ENCODE results near the gene FREM1.

Gene FREM1

GRCh38 chr9:14756291-14756690 lies 153.9 kb downstream of the FREM1 start:
- TF ChIP-seq CTCF (IDR thresholded peaks at IDR 0.05; ENCODE audit: low read length, missing control alignments): no peak
- H3K4me3 ChIP-seq (replicated peaks; ENCODE audit: low read depth, low read length): no peak overlapping the region
- DNase-seq (ENCODE audit: low read depth): no peak

- no peak for TF ChIP-seq CTCF (IDR thresholded peaks at IDR 0.05; ENCODE audit: low read length, missing control alignments)
- H3K4me3 ChIP-seq (replicated peaks; ENCODE audit: low read depth, low read length): no peak overlapping the region
- DNase-seq (ENCODE audit: low read depth): no peak
Observed at GRCh38 chr9:14752871-14753270, 157.4 kb downstream of the FREM1 start.

- H3K4me3 ChIP-seq (replicated peaks; ENCODE audit: low read depth, low read length): no peak overlapping the region
- DNase-seq (ENCODE audit: low read depth): peak; percentile 25
- TF ChIP-seq CTCF (IDR thresholded peaks at IDR 0.05; ENCODE audit: low read length, missing control alignments): no peak
Observed at GRCh38 chr9:14752271-14752670, 158.0 kb downstream of the FREM1 start.

DNA sequence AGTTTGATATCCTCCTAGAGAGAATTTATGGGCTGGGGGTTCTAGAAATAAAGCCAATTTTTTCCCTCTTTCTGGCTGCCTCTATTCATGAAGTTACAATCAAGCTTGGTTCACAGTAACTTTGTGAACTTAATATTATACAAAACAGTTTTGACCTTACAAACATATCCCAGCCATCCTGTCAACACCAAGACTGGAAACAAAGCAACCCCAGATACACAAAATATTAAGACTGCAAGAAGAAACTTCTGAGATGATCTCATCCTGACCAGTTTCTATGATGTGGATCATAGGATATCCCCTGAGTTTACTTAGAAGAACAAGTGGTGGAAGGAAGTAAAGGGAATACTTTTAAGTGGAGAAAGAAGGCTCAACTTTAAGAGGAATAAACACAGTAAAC lies 159.4 kb downstream of the FREM1 start:
- TF ChIP-seq CTCF (IDR thresholded peaks at IDR 0.05; ENCODE audit: low read length, missing control alignments): no peak
- H3K4me3 ChIP-seq (replicated peaks; ENCODE audit: low read depth, low read length): no peak overlapping the region
- DNase-seq (ENCODE audit: low read depth): peak; percentile 28

- DNase-seq (ENCODE audit: low read depth): no peak
- TF ChIP-seq CTCF (IDR thresholded peaks at IDR 0.05; ENCODE audit: low read length, missing control alignments): no peak
- H3K4me3 ChIP-seq (replicated peaks; ENCODE audit: low read depth, low read length): no peak overlapping the region
Observed at GRCh38 chr9:14749741-14750211, 160.5 kb downstream of the FREM1 start.

- no peak for DNase-seq (ENCODE audit: low read depth)
- no peak for TF ChIP-seq CTCF (IDR thresholded peaks at IDR 0.05; ENCODE audit: low read length, missing control alignments)
Observed at GRCh38 chr9:14748373-14748772, 161.9 kb downstream of the FREM1 start.

GRCh38 chr9:14747111-14747510 lies 163.1 kb downstream of the FREM1 start:
- TF ChIP-seq CTCF (IDR thresholded peaks at IDR 0.05; ENCODE audit: low read length, missing control alignments): no peak
- H3K4me3 ChIP-seq (replicated peaks; ENCODE audit: low read depth, low read length): no peak overlapping the region
- DNase-seq (ENCODE audit: low read depth): no peak

More at GRCh38 chr9:14748373-14748772, 161.9 kb downstream of the FREM1 start:
- H3K4me3 ChIP-seq (replicated peaks; ENCODE audit: low read depth, low read length): no peak overlapping the region

Data from fibroblast of pulmonary artery (primary cell).